GM18867 (cell line): ENCODE measurements around the gene ITSN1.

Source experiments
- ATAC-seq: cut with Tn5 transposase; IDR thresholded peaks from one replicate; pipeline ENCODE4 v1.9.1; 2021; ENCODE audit warnings: mild to moderate bottlenecking, moderate library complexity; ENCODE audit not compliant: unreplicated experiment

Gene ITSN1

GRCh38 chr21:33808715-33809367 lies 166.5 kb downstream of the ITSN1 start:
- no peak for ATAC-seq

- no peak for ATAC-seq
Observed at GRCh38 chr21:33810766-33811165, 168.5 kb downstream of the ITSN1 start.

GRCh38 chr21:33811167-33812010 lies 169.1 kb downstream of the ITSN1 start:
- ATAC-seq, result no peak

- no peak for ATAC-seq
Observed at GRCh38 chr21:33813832-33814365, 171.6 kb downstream of the ITSN1 start.

- no peak for ATAC-seq
Observed at GRCh38 chr21:33815143-33815707, 172.9 kb downstream of the ITSN1 start.

- ATAC-seq, result no peak
Observed at GRCh38 chr21:33816174-33816573, 173.9 kb downstream of the ITSN1 start.

GRCh38 chr21:33817138-33817537 lies 174.8 kb downstream of the ITSN1 start:
- ATAC-seq, result no peak

- no peak for ATAC-seq
Observed at GRCh38 chr21:33817663-33818451, 175.6 kb downstream of the ITSN1 start.

GRCh38 chr21:33820230-33820770 lies 178.0 kb downstream of the ITSN1 start:
- no peak for ATAC-seq

- ATAC-seq, result no peak
Observed at GRCh38 chr21:33820798-33821197, 178.5 kb downstream of the ITSN1 start.

GRCh38 chr21:33821503-33822322 lies 179.4 kb downstream of the ITSN1 start:
- ATAC-seq, result no peak

GRCh38 chr21:33824156-33824941 lies 182.0 kb downstream of the ITSN1 start:
- no peak for ATAC-seq

- ATAC-seq, result no peak
Observed at GRCh38 chr21:33825419-33825818, 183.1 kb downstream of the ITSN1 start.

GRCh38 chr21:33825915-33826314 lies 183.6 kb downstream of the ITSN1 start:
- no peak for ATAC-seq

- ATAC-seq, result no peak
Observed at GRCh38 chr21:33828083-33828482, 185.8 kb downstream of the ITSN1 start.

GRCh38 chr21:33828577-33828976 lies 186.3 kb downstream of the ITSN1 start:
- ATAC-seq, result no peak

GRCh38 chr21:33829844-33830243 lies 187.5 kb downstream of the ITSN1 start:
- no peak for ATAC-seq

- ATAC-seq, result no peak
Observed at GRCh38 chr21:33831962-33832659, 189.8 kb downstream of the ITSN1 start.
